Measurements from ENCODE around the gene USP26. TPM values are rescaled to one million over a fixed set of nuclear protein-coding genes. Genes with fewer than 3 reads are reported as not detected.
"Not testable (repeated sequence)": the region's sequence is repeated elsewhere in the genome, so short reads cannot be mapped to it uniquely, and the experiment has no call there.

Gene USP26
- total RNA-seq, 3 donors from 2014 or later: not detected

DNA sequence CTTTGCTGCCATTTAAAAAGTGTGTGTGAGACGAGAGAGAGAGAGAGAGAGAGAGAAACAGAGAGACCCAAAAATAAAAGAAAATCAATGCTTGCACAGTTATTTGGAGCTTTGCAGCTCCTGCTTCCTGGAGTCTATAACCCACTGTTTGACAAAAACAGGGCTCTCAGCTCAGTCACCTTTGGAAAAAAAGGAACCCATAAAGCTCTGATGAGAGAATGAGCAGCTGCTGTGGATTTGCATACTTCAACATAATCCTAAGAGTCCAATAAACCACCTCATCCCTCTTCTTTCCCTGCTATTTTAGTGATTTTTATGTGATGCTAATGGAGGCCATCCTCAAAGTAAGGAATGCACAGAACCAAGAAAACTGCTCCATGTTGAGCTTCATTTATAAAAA is 50.3 kb downstream of the USP26 start:
- Histone ChIP-seq H3K36me3 (ENCODE audit: low read depth) (no peaks in the 10 kb centered on the region), H3K9me3 (no peaks in the 10 kb centered on the region), H3K4me3 (no peak overlapping the region), H3K4me1 (ENCODE audit: low read depth) (no peaks in the 10 kb centered on the region)
- TF ChIP-seq, protein P1, sequence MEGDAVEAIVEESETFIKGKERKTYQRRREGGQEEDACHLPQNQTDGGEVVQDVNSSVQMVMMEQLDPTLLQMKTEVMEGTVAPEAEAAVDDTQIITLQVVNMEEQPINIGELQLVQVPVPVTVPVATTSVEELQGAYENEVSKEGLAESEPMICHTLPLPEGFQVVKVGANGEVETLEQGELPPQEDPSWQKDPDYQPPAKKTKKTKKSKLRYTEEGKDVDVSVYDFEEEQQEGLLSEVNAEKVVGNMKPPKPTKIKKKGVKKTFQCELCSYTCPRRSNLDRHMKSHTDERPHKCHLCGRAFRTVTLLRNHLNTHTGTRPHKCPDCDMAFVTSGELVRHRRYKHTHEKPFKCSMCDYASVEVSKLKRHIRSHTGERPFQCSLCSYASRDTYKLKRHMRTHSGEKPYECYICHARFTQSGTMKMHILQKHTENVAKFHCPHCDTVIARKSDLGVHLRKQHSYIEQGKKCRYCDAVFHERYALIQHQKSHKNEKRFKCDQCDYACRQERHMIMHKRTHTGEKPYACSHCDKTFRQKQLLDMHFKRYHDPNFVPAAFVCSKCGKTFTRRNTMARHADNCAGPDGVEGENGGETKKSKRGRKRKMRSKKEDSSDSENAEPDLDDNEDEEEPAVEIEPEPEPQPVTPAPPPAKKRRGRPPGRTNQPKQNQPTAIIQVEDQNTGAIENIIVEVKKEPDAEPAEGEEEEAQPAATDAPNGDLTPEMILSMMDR (IDR thresholded peaks at IDR 0.05): no peak
- no peak for ATAC-seq
- no peak for DNase-seq
- intact Hi-C loops (cut with DNase I, micrococcal nuclease): loop anchor here in 1 of 2 donors (10.0 kb wide), 1 partner anchor 128 kb away; no protein-coding TSS in a partner anchor

DNA sequence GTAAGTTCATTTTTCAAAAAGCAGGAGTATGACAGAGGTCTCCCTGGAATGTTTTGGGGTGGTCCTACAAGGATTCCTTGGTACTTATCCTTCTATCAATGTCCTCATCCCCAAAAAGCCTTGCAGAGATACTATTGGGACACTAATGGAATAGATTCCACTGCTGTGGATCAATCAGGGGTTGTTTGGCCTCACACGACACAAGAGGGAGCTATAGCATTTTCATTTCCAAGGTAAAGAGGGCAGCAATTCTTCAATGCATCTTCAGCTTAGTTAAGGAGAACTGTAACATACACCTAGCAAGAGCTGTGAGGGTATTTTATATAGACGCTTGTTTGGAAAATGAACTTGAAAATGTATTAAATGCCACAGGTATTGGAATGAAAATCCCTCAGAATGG is 50.9 kb downstream of the USP26 start:
- no peaks in the 10 kb centered on the region for H3K9me3 ChIP-seq
- peak in 1 of 3 donors; percentile 30 for DNase-seq
- H3K36me3 ChIP-seq (ENCODE audit: low read depth): no peaks in the 10 kb centered on the region
- no peaks in the 10 kb centered on the region for H3K4me1 ChIP-seq (ENCODE audit: low read depth)
- peak; percentile 58 for ATAC-seq
- intact Hi-C loops (cut with DNase I, micrococcal nuclease): loop anchor here in 1 of 2 donors (10.0 kb wide), 1 partner anchor 129 kb away; no protein-coding TSS in a partner anchor
- TF ChIP-seq, protein P1 (IDR thresholded peaks at IDR 0.05): no peak
- no peak overlapping the region for H3K4me3 ChIP-seq

DNA sequence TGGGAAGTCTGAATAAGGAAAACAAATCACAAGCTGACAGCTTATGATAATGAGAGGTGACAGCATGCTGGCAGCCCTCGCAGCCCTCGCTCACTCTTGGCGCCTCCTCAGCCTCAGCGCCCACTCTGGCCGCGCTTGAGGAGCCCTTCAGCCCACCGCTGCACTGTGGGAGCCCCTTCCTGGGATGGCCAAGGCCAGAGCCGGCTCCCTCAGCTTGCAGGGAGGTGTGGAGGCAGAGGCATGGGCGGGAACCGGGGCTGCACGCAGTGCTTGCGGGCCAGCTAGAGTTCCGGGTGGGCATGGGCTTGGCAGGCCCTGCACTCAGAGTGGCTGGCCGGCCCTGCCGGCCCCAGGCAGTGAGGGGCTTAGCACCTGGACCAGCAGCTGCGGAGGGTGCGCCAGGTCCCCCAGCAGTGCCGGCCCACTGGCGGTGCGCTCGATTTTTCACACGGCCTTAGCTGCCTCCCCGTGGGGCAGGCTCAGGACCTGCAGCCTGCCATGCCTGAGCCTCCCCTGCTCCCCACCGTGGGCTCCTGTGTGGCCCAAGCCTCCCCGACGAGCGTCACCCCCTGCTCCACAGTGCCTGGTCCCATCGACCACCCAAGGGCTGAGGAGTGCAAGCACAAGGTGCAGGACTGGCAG is 52.6 kb downstream of the USP26 start:
- not testable (repeated sequence) for H3K9me3 ChIP-seq; H3K36me3 ChIP-seq (ENCODE audit: low read depth); H3K4me3 ChIP-seq; H3K4me1 ChIP-seq (ENCODE audit: low read depth); DNase-seq; ATAC-seq
- intact Hi-C loops (cut with DNase I, micrococcal nuclease): loop anchor here in 1 of 2 donors (10.0 kb wide), 1 partner anchor 131 kb away; no protein-coding TSS in a partner anchor

GRCh38 chrX:133042260-133042659 is 54.6 kb downstream of the USP26 start:
- Histone ChIP-seq H3K36me3 (ENCODE audit: low read depth) (no peaks in the 10 kb centered on the region), H3K9me3 (no peaks in the 10 kb centered on the region), H3K4me3 (no peak overlapping the region), H3K4me1 (ENCODE audit: low read depth) (no peaks in the 10 kb centered on the region)
- DNase-seq: no peak
- intact Hi-C loops (cut with DNase I, micrococcal nuclease): loop anchor here in 1 of 2 donors (10.0 kb wide), 1 partner anchor 133 kb away; no protein-coding TSS in a partner anchor
- TF ChIP-seq, protein P1 (IDR thresholded peaks at IDR 0.05): no peak
- peak; percentile 51 for ATAC-seq

DNA sequence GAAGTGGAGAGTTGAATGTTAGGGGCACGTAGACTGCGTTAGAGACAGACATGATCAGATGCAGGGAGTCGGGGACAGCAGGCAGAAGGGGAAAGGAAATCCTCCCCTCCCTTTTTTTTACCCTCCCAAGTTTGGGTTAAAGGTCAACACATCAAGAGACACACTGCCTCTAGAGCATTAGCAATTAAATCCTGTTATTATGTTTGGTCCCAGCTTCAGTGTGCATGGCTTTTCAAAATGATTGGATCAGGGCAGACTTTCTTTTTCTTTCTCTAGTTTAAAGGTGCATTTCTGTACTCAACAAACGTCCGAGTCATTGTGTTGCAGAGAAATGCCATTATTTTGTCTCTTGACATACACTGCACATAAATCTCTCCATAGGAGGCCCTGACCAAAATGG is 63.9 kb downstream of the USP26 start:
- H3K36me3 ChIP-seq (ENCODE audit: low read depth): no peaks in the 10 kb centered on the region
- ATAC-seq (no peak), DNase-seq (no peak)
- TF ChIP-seq, protein P1 (IDR thresholded peaks at IDR 0.05): no peak
- no peak overlapping the region for H3K4me3 ChIP-seq
- intact Hi-C loops (cut with DNase I, micrococcal nuclease): no loop called here
- H3K9me3 ChIP-seq: no peaks in the 10 kb centered on the region
- H3K4me1 ChIP-seq (ENCODE audit: low read depth): no peaks in the 10 kb centered on the region

GRCh38 chrX:133018229-133018628 is 78.7 kb downstream of the USP26 start:
- intact Hi-C loops (cut with DNase I, micrococcal nuclease): no loop called here

More at GRCh38 chrX:133018229-133018628, 78.7 kb downstream of the USP26 start:
- no peaks in the 10 kb centered on the region for H3K36me3 ChIP-seq (ENCODE audit: low read depth)
- no peaks in the 10 kb centered on the region for H3K4me1 ChIP-seq (ENCODE audit: low read depth)
- no peak for ATAC-seq
- H3K9me3 ChIP-seq: no peaks in the 10 kb centered on the region
- TF ChIP-seq, protein P1 (IDR thresholded peaks at IDR 0.05): no peak
- no peak for DNase-seq
- no peak overlapping the region for H3K4me3 ChIP-seq
